ENCODE data around the gene PRKACA.

DNA sequence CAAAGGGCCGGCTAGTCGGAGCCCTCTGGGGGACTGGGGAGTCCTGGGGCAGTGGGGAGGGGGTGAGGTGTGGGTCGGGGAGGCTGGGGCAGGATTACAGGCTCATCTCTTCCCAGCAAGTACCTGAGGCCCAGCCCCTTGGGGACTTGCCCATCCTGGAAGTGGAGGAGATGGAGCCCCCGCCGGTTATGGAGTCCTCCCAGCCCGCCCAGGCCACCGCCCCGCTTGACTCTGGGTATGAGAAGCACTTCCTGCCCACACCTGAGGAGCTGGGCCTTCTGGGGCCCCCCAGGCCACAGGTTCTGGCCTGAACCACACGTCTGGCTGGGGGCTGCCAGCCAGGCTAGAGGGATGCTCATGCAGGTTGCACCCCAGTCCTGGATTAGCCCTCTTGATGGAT is 65.6 kb downstream of the PRKACA start:
- TF ChIP-seq, protein P1, sequence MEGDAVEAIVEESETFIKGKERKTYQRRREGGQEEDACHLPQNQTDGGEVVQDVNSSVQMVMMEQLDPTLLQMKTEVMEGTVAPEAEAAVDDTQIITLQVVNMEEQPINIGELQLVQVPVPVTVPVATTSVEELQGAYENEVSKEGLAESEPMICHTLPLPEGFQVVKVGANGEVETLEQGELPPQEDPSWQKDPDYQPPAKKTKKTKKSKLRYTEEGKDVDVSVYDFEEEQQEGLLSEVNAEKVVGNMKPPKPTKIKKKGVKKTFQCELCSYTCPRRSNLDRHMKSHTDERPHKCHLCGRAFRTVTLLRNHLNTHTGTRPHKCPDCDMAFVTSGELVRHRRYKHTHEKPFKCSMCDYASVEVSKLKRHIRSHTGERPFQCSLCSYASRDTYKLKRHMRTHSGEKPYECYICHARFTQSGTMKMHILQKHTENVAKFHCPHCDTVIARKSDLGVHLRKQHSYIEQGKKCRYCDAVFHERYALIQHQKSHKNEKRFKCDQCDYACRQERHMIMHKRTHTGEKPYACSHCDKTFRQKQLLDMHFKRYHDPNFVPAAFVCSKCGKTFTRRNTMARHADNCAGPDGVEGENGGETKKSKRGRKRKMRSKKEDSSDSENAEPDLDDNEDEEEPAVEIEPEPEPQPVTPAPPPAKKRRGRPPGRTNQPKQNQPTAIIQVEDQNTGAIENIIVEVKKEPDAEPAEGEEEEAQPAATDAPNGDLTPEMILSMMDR (IDR thresholded peaks at IDR 0.05) = no peak
- TF ChIP-seq POLR2A (IDR thresholded peaks at IDR 0.05) (no peak), POLR2AphosphoS5 (IDR thresholded peaks at IDR 0.05; ENCODE audit: insufficient read depth in 1 of 2, low read depth in 1 of 2) (no peak)

Data from vagina (tissue), 2 donors.